ENCODE results near the gene HRK. TPM values are rescaled to one million over a fixed set of nuclear protein-coding genes. Genes with fewer than 3 reads are reported as not detected.
A peak's percentile ranks its signal among the peaks of the same experiment; 100 is the strongest.

HRK gene
- total and polyA plus RNA-seq, 2 of the 13 experiments (the other 11 are each of a cell fraction or from before 2014, with no cell fraction given): 0.02 TPM; not detected in 1

DNA sequence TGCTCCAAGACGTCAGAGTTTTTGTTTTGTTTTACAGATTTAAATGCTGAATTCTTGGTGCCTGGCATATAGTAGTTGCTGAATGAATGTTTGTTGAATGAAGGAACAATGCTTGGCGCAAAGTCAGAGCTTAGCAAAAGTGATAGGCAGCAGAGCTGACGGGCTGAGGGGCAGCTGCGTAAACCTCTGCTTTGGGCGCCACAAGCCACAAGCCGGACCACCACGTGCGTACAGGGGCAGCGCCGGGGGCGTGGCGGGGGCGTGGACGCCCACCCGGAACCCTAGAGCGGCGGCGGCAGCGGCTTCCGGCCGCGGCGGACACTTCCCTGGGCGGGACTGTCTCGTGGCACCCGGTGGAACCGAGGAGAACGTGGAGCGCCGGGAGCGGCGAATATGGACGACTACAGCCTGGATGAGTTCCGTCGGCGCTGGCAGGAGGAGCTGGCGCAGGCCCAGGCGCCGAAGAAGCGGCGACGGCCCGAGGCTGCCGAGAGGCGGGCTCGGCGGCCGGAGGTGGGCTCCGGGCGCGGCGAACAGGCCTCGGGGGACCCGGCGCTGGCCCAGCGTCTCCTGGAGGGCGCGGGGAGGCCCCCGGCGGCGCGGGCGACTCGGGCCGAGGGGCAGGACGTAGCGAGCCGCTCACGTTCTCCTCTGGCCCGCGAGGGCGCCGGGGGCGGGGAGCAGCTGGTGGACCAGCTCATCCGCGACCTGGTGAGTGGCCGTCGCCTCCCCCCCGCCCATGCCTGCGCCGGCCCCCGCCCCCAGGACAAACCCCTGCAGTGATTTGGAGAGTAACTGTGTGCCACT, 29.6 kb upstream of the HRK start, which contains the start of gene FBXW8 (continued):
- TF ChIP-seq ZNF496 (CRISPR knock-in tag; IDR thresholded peaks at IDR 0.05; ENCODE audit: insufficient replicate concordance): no peak
- peak; percentile 84 for TF ChIP-seq ZNF225 (CRISPR knock-in tag; IDR thresholded peaks at IDR 0.05)
- peak; percentile 36; the same call in 1 of the 2 replicates for TF ChIP-seq RXRB (CRISPR knock-in tag; IDR thresholded peaks at IDR 0.05; ENCODE audit: borderline replicate concordance)
- TF ChIP-seq, protein P1, sequence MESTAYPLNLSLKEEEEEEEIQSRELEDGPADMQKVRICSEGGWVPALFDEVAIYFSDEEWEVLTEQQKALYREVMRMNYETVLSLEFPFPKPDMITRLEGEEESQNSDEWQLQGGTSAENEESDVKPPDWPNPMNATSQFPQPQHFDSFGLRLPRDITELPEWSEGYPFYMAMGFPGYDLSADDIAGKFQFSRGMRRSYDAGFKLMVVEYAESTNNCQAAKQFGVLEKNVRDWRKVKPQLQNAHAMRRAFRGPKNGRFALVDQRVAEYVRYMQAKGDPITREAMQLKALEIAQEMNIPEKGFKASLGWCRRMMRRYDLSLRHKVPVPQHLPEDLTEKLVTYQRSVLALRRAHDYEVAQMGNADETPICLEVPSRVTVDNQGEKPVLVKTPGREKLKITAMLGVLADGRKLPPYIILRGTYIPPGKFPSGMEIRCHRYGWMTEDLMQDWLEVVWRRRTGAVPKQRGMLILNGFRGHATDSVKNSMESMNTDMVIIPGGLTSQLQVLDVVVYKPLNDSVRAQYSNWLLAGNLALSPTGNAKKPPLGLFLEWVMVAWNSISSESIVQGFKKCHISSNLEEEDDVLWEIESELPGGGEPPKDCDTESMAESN (CRISPR knock-in tag; conservative IDR thresholded peaks at IDR 0.05): 0 out of 2 replicates have a peak, but pooled peaks have one; percentile 67
- TF ChIP-seq, protein P2, sequence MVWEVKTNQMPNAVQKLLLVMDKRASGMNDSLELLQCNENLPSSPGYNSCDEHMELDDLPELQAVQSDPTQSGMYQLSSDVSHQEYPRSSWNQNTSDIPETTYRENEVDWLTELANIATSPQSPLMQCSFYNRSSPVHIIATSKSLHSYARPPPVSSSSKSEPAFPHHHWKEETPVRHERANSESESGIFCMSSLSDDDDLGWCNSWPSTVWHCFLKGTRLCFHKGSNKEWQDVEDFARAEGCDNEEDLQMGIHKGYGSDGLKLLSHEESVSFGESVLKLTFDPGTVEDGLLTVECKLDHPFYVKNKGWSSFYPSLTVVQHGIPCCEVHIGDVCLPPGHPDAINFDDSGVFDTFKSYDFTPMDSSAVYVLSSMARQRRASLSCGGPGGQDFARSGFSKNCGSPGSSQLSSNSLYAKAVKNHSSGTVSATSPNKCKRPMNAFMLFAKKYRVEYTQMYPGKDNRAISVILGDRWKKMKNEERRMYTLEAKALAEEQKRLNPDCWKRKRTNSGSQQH (CRISPR knock-in tag; IDR thresholded peaks at IDR 0.05; ENCODE audit: low read depth): no peak
- TF ChIP-seq MAF1 (CRISPR knock-in tag; IDR thresholded peaks at IDR 0.05; ENCODE audit: borderline replicate concordance): 0 out of 2 replicates have a peak, but pooled peaks have one; percentile 69
- TF ChIP-seq ZNF816 (CRISPR knock-in tag; IDR thresholded peaks at IDR 0.05; ENCODE audit: borderline replicate concordance): 0 out of 2 replicates have a peak, but pooled peaks have one; percentile 56
- no peak for TF ChIP-seq NONO (IDR thresholded peaks at IDR 0.05)
- peak; percentile 91 for TF ChIP-seq NONO (CRISPR knock-in tag; conservative IDR thresholded peaks at IDR 0.05)
- 0 out of 2 replicates have a peak, but pooled peaks have one; percentile 19 for TF ChIP-seq ZNF264 (CRISPR knock-in tag; IDR thresholded peaks at IDR 0.05)
- TF ChIP-seq HDAC1 (CRISPR knock-in tag; IDR thresholded peaks at IDR 0.05): peak; percentile 98
- TF ChIP-seq GZF1 (CRISPR knock-in tag; IDR thresholded peaks at IDR 0.05): no peak
- peak; percentile 31; the same call in 1 of the 2 replicates for TF ChIP-seq JUND (CRISPR knock-in tag; IDR thresholded peaks at IDR 0.05)
- TF ChIP-seq ZNF788 (CRISPR knock-in tag; IDR thresholded peaks at IDR 0.05; ENCODE audit: borderline replicate concordance): peak; percentile 87
- 0 out of 2 replicates have a peak, but pooled peaks have one; percentile 14 for TF ChIP-seq ZKSCAN8 (CRISPR knock-in tag; IDR thresholded peaks at IDR 0.05; ENCODE audit: borderline replicate concordance)
- no peak for TF ChIP-seq ZSCAN12 (CRISPR knock-in tag; IDR thresholded peaks at IDR 0.05)
- TF ChIP-seq TMF1 (CRISPR knock-in tag; IDR thresholded peaks at IDR 0.05; ENCODE audit: low read depth): 0 out of 2 replicates have a peak, but pooled peaks have one; percentile 62
- TF ChIP-seq RFX1 (IDR thresholded peaks at IDR 0.05): no peak
- no peak for TF ChIP-seq SNAI1 (CRISPR knock-in tag; IDR thresholded peaks at IDR 0.05; ENCODE audit: borderline replicate concordance)
- TF ChIP-seq TAF1 (CRISPR knock-in tag; IDR thresholded peaks at IDR 0.05): peak; percentile 82
